Skin of body (tissue), 2 donors: ENCODE measurements around the gene IFI44. TPM values are rescaled to one million over a fixed set of nuclear protein-coding genes. Genes with fewer than 3 reads are reported as not detected.

ENCODE experiments used
- DNase-seq: peaks from one replicate; lab custom pipeline; 2025; lab: John Stamatoyannopoulos, UW
- total RNA-seq: library from RNA; depleted of rRNA; stranded (reverse); fragments of >200 nt; gene quantifications from one replicate; pipeline ENCODE4 v1.2.3, GENCODE V29; 2014

IFI44 gene
- total RNA-seq, 1 donor from 2014 or later = 14.5 TPM

DNA sequence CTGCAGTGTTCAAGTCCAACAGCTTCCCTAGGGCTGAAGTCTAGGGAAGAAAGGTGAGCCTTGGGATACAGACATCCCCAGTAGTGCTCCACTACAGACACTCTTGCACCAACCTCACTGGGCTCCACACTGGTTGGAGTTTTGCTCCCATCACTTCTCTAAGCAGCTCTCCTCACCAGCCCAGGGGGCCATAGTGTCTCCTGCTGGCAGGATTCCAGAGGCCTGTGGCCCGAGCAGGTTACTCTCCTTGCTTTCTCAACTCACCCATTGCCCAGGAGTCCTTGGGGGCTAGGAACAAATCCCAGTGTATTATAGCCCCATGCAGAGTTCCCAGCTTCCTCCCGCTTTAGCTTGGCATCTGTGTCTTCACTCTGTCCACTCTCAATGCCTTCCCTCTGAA, 52.8 kb downstream of the IFI44 start:
- no peak for DNase-seq

DNA sequence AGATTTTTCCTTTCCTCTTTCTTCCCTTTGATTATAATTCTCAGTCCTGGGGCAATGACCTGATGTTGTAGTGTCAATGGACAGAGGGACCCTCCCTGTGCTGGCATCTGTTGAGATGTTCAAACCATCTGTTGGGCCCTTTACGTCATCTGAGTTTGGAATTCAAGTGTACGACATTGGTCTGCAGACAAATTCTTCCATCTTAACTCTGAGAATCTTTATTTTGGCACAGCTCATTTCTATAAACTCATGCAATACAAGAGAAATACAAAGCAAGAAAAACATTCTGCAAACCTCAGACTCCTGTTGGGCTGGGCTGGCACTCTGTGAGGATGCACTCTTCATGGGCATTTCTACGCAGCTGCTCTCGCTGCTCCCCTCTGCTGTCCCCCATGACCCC, 54.2 kb downstream of the IFI44 start:
- DNase-seq = no peak

DNA sequence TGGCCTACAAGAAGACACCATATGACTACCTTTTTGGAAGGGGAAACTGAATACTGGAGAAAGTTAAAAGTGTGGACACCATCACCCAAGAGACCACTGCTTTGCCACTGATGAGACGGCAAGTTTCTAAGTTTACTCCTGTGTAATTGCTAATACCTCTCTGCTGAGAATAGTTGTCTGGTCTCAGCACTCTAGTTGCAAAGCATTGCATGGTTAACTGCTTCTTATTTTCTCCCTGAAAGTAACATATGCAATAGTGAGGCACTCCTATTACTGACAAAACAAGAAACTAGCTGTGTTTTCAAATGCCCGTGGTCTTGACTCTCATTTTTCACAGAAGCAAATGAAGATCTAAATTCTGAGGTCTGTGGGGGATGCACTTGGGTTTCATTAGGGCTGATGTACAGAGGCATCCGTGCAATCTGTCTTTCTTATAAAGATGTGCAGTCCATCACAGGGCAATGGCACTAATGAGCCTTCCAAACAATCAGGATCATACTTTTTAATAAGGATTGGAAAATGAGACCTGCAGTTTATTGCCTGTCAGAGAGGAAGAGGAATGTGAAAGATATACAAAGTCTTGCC, 62.9 kb downstream of the IFI44 start:
- DNase-seq = no peak

DNA sequence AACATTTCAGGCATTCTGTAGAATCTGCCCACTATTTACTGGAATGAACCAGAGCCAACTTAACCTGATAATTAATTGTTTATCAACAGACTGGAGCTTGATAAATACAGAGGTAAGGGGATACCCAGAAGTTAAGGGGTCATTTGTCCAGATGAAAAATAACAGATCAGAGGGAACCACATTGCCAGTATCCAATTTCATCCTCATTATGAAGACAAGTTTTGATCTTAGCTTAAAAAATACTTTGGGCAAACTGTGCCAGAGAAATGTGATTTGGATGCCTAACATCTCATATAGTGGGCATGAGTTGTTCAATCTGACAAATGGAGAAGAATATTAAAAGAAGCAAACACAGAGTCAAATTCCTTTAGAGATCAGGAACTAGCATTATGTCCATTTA, 63.7 kb downstream of the IFI44 start:
- no peak for DNase-seq

Other genes with a start within 250 kb of the IFI44 start
- 28.6 TPM for gene PTGFR, start 158.9 kb upstream of the IFI44 start, total RNA-seq
- 3.0 TPM for gene IFI44L, start 29.4 kb upstream of the IFI44 start, total RNA-seq